Measurements from ENCODE around the gene JAKMIP3.

Gene JAKMIP3

GRCh38 chr10:132064082-132064755 is 1.5 kb upstream of the JAKMIP3 start:
- H3K9me3 ChIP-seq (ENCODE audit: control extremely low read depth in 1 of 5, control insufficient read depth in 4 of 5, insufficient read depth in 2 of 5, low read depth in 1 of 5, low read length in 4 of 5) = no peaks in the 10 kb centered on the region
- H3K36me3 ChIP-seq (ENCODE audit: control insufficient read depth in 4 of 4, insufficient read depth in 4 of 4, low read length in 3 of 4) = no peaks in the 10 kb centered on the region
- H3K27me3 ChIP-seq (replicated peaks in 2 of 5; ENCODE audit: control insufficient read depth in 4 of 5, insufficient read depth in 5 of 5, low read length in 4 of 5) = peaks cover 0 to 62% (median 18%) of the 10 kb centered on the region in 5 experiments
- no peak overlapping the region for H3K4me3 ChIP-seq (ENCODE audit: control insufficient read depth in 1 of 7, extremely low read depth in 1 of 7, insufficient read depth in 4 of 7, low read depth in 2 of 7, low read length in 6 of 7)
- H3K27ac ChIP-seq (ENCODE audit: insufficient read depth in 1 of 2, low read depth in 1 of 2, low read length in 2 of 2, poor library complexity in 1 of 2, severe bottlenecking in 2 of 2) = no peak overlapping the region
- POLR2A ChIA-PET = no interaction called here
- no peak for DNase-seq
- CTCF ChIA-PET = no interaction called here
- 93% methylated on average over 30 of the region's 30 CpGs for WGBS (ENCODE audit: insufficient coverage)
- peaks cover 0 to 10% (median 3%) of the 10 kb centered on the region in 4 experiments for H3K4me1 ChIP-seq (ENCODE audit: control extremely low read depth in 1 of 4, control insufficient read depth in 4 of 4, insufficient read depth in 4 of 4, low read length in 3 of 4)

GRCh38 chr10:132064771-132065437 is 842 bp upstream of the JAKMIP3 start:
- POLR2A ChIA-PET = no interaction called here
- no peaks in the 10 kb centered on the region for H3K9me3 ChIP-seq (ENCODE audit: control extremely low read depth in 1 of 5, control insufficient read depth in 4 of 5, insufficient read depth in 2 of 5, low read depth in 1 of 5, low read length in 4 of 5)
- H3K27me3 ChIP-seq (replicated peaks in 2 of 5; ENCODE audit: control insufficient read depth in 4 of 5, insufficient read depth in 5 of 5, low read length in 4 of 5) = peaks cover 0 to 55% (median 18%) of the 10 kb centered on the region in 5 experiments
- H3K4me1 ChIP-seq (ENCODE audit: control extremely low read depth in 1 of 4, control insufficient read depth in 4 of 4, insufficient read depth in 4 of 4, low read length in 3 of 4) = peaks cover 0 to 10% (median 3%) of the 10 kb centered on the region in 4 experiments
- H3K36me3 ChIP-seq (ENCODE audit: control insufficient read depth in 4 of 4, insufficient read depth in 4 of 4, low read length in 3 of 4) = no peaks in the 10 kb centered on the region
- H3K4me3 ChIP-seq (ENCODE audit: control insufficient read depth in 1 of 7, extremely low read depth in 1 of 7, insufficient read depth in 4 of 7, low read depth in 2 of 7, low read length in 6 of 7) = no peak overlapping the region
- no peak for DNase-seq
- CTCF ChIA-PET = interaction anchor here (0.7 kb wide), 1 partner anchor 42 kb away, joined by 3 read pairs; no protein-coding TSS in a partner anchor
- no peak overlapping the region for H3K27ac ChIP-seq (ENCODE audit: insufficient read depth in 1 of 2, low read depth in 1 of 2, low read length in 2 of 2, poor library complexity in 1 of 2, severe bottlenecking in 2 of 2)
- 93% methylated on average over 24 of the region's 24 CpGs for WGBS (ENCODE audit: insufficient coverage)

- DNase-seq = no peak
- CTCF ChIA-PET = no interaction called here
- peaks cover 0 to 10% (median 3%) of the 10 kb centered on the region in 4 experiments for H3K4me1 ChIP-seq (ENCODE audit: control extremely low read depth in 1 of 4, control insufficient read depth in 4 of 4, insufficient read depth in 4 of 4, low read length in 3 of 4)
- no peaks in the 10 kb centered on the region for H3K9me3 ChIP-seq (ENCODE audit: control extremely low read depth in 1 of 5, control insufficient read depth in 4 of 5, insufficient read depth in 2 of 5, low read depth in 1 of 5, low read length in 4 of 5)
- H3K36me3 ChIP-seq (ENCODE audit: control insufficient read depth in 4 of 4, insufficient read depth in 4 of 4, low read length in 3 of 4) = no peaks in the 10 kb centered on the region
- POLR2A ChIA-PET = no interaction called here
- H3K27me3 ChIP-seq (replicated peaks in 2 of 5; ENCODE audit: control insufficient read depth in 4 of 5, insufficient read depth in 5 of 5, low read length in 4 of 5) = peaks cover 0 to 42% (median 18%) of the 10 kb centered on the region in 5 experiments
- WGBS (ENCODE audit: insufficient coverage) = 86% methylated on average over 14 of the region's 15 CpGs
- no peak overlapping the region for H3K27ac ChIP-seq (ENCODE audit: insufficient read depth in 1 of 2, low read depth in 1 of 2, low read length in 2 of 2, poor library complexity in 1 of 2, severe bottlenecking in 2 of 2)
- peak overlapping the region in 4 of 7 experiments; percentile 47 to 78 (median 65) for H3K4me3 ChIP-seq (ENCODE audit: control insufficient read depth in 1 of 7, extremely low read depth in 1 of 7, insufficient read depth in 4 of 7, low read depth in 2 of 7, low read length in 6 of 7)
Measured at GRCh38 chr10:132066186-132066585, 440 bp downstream of the JAKMIP3 start.

GRCh38 chr10:132066812-132067211 is 1.1 kb downstream of the JAKMIP3 start:
- no peak overlapping the region for H3K27ac ChIP-seq (ENCODE audit: insufficient read depth in 1 of 2, low read depth in 1 of 2, low read length in 2 of 2, poor library complexity in 1 of 2, severe bottlenecking in 2 of 2)
- no peaks in the 10 kb centered on the region for H3K36me3 ChIP-seq (ENCODE audit: control insufficient read depth in 4 of 4, insufficient read depth in 4 of 4, low read length in 3 of 4)
- H3K4me1 ChIP-seq (ENCODE audit: control extremely low read depth in 1 of 4, control insufficient read depth in 4 of 4, insufficient read depth in 4 of 4, low read length in 3 of 4) = peaks cover 0 to 10% (median 3%) of the 10 kb centered on the region in 4 experiments
- ChIA-PET POLR2A (no interaction called here), CTCF (no interaction called here)
- H3K27me3 ChIP-seq (replicated peaks in 2 of 5; ENCODE audit: control insufficient read depth in 4 of 5, insufficient read depth in 5 of 5, low read length in 4 of 5) = peaks cover 0 to 41% (median 17%) of the 10 kb centered on the region in 5 experiments
- no peaks in the 10 kb centered on the region for H3K9me3 ChIP-seq (ENCODE audit: control extremely low read depth in 1 of 5, control insufficient read depth in 4 of 5, insufficient read depth in 2 of 5, low read depth in 1 of 5, low read length in 4 of 5)
- no peak overlapping the region for H3K4me3 ChIP-seq (ENCODE audit: control insufficient read depth in 1 of 7, extremely low read depth in 1 of 7, insufficient read depth in 4 of 7, low read depth in 2 of 7, low read length in 6 of 7)
- no peak for DNase-seq
- 96% methylated on average over 11 of the region's 13 CpGs for WGBS (ENCODE audit: insufficient coverage)

GRCh38 chr10:132068431-132069121 is 2.8 kb downstream of the JAKMIP3 start:
- Histone ChIP-seq H3K27me3 (replicated peaks in 2 of 5; ENCODE audit: control insufficient read depth in 4 of 5, insufficient read depth in 5 of 5, low read length in 4 of 5) (peaks cover 0 to 36% (median 15%) of the 10 kb centered on the region in 5 experiments), H3K27ac (ENCODE audit: insufficient read depth in 1 of 2, low read depth in 1 of 2, low read length in 2 of 2, poor library complexity in 1 of 2, severe bottlenecking in 2 of 2) (no peak overlapping the region), H3K36me3 (ENCODE audit: control insufficient read depth in 4 of 4, insufficient read depth in 4 of 4, low read length in 3 of 4) (no peaks in the 10 kb centered on the region), H3K4me1 (ENCODE audit: control extremely low read depth in 1 of 4, control insufficient read depth in 4 of 4, insufficient read depth in 4 of 4, low read length in 3 of 4) (peaks cover 0 to 10% (median 3%) of the 10 kb centered on the region in 4 experiments), H3K4me3 (ENCODE audit: control insufficient read depth in 1 of 7, extremely low read depth in 1 of 7, insufficient read depth in 4 of 7, low read depth in 2 of 7, low read length in 6 of 7) (no peak overlapping the region), H3K9me3 (ENCODE audit: control extremely low read depth in 1 of 5, control insufficient read depth in 4 of 5, insufficient read depth in 2 of 5, low read depth in 1 of 5, low read length in 4 of 5) (peaks cover 0 to 9% (median 0%) of the 10 kb centered on the region in 5 experiments)
- ChIA-PET POLR2A (no interaction called here), CTCF (no interaction called here)
- no peak for DNase-seq
- WGBS (ENCODE audit: insufficient coverage) = 99% methylated on average over 11 of the region's 13 CpGs

- Histone ChIP-seq H3K4me1 (ENCODE audit: control extremely low read depth in 1 of 4, control insufficient read depth in 4 of 4, insufficient read depth in 4 of 4, low read length in 3 of 4) (peaks cover 0 to 10% (median 3%) of the 10 kb centered on the region in 4 experiments), H3K4me3 (ENCODE audit: control insufficient read depth in 1 of 7, extremely low read depth in 1 of 7, insufficient read depth in 4 of 7, low read depth in 2 of 7, low read length in 6 of 7) (no peak overlapping the region), H3K36me3 (ENCODE audit: control insufficient read depth in 4 of 4, insufficient read depth in 4 of 4, low read length in 3 of 4) (no peaks in the 10 kb centered on the region), H3K9me3 (ENCODE audit: control extremely low read depth in 1 of 5, control insufficient read depth in 4 of 5, insufficient read depth in 2 of 5, low read depth in 1 of 5, low read length in 4 of 5) (peaks cover 0 to 9% (median 0%) of the 10 kb centered on the region in 5 experiments), H3K27me3 (replicated peaks in 2 of 5; ENCODE audit: control insufficient read depth in 4 of 5, insufficient read depth in 5 of 5, low read length in 4 of 5) (peaks cover 0 to 30% (median 13%) of the 10 kb centered on the region in 5 experiments), H3K27ac (ENCODE audit: insufficient read depth in 1 of 2, low read depth in 1 of 2, low read length in 2 of 2, poor library complexity in 1 of 2, severe bottlenecking in 2 of 2) (no peak overlapping the region)
- ChIA-PET CTCF (no interaction called here), POLR2A (no interaction called here)
- 95% methylated on average over 7 of the region's 8 CpGs for WGBS (ENCODE audit: insufficient coverage)
- no peak for DNase-seq
Measured at GRCh38 chr10:132069122-132069848, 3.5 kb downstream of the JAKMIP3 start.
